NCI-H1694 treated with DMSO at 0.1 percent for 48 hours (cell line): ENCODE measurements around the gene HS6ST3.

Experiments used
- DNase-seq: peaks from one replicate; lab custom pipeline; 2025; lab: John Stamatoyannopoulos, UW

The HS6ST3 gene

DNA sequence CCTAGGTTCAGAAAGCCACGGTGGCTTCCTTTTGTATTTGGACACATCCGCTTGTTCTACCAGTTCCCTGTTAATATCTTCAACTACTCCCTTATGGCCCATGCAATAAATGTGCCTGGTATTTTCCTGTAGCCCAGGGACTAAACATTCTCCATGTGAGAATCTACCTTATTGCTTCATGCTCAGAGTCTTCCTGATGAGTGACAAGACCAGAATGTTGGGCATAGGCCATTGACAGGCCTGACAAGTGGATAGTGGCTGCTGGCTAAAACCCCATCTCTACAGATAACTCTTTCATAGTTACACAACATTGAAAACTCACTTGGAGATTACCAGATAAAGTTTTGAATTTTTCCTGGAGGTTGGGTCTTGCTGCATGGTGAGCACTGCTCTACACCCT lies 449.9 kb downstream of the HS6ST3 start:
- no peak for DNase-seq

DNA sequence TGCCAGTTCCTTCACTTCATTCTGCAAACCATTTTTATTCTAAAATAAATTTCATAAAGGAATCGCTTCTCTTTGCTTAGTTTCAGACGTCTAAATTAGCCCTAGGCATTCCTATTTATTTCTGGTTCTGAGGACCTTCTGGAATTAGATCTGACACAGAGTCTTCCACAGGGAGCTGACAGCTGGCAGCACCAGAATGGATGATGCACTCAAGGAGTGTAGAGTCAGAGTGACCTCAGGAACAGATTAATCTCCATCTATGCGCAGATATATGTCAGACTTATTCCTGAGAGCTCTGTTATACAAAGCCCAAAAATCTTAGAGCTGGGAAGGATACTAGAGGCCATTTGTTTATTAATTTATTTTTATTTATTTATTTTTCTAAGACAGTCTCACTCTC lies 450.8 kb downstream of the HS6ST3 start:
- DNase-seq = no peak

DNA sequence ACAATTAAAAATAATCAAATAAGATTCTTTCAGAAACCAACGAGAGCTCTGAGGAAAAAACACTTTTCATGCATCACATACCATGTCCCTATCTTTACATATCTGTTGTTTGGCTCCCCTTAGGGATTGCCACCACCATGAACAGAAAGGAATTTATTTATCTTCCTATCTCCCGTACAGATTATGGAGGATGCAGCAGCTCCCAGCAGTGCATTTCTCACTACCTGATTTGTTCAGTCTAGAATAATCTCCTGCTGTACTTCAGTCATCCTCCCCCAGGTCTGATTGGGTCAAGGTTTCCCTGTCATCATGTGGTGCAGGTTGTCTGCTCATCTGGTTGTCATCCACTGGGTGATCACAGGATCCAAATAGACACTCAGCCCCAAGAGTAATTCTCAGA lies 453.1 kb downstream of the HS6ST3 start:
- no peak for DNase-seq

GRCh38 chr13:96544957-96545356 lies 455.1 kb downstream of the HS6ST3 start:
- DNase-seq = no peak

DNA sequence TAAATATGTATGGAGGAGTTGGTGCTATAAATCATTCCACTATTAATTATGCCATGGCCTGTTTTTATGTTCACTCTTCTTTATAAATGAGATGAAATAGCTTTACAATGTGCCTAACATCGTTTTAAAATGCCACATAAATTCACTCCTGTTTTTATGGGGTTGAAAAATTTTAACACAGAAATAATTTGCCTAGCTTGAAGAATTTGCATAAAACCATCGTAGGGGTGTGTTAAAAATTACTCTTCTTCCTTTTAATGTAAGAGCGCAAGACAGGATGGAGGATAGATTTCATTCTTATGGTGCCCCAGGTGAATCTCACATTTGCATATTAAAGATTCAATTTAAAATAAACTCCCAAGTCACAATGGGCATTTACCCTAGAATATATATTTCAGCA lies 456.6 kb downstream of the HS6ST3 start:
- no peak for DNase-seq

DNA sequence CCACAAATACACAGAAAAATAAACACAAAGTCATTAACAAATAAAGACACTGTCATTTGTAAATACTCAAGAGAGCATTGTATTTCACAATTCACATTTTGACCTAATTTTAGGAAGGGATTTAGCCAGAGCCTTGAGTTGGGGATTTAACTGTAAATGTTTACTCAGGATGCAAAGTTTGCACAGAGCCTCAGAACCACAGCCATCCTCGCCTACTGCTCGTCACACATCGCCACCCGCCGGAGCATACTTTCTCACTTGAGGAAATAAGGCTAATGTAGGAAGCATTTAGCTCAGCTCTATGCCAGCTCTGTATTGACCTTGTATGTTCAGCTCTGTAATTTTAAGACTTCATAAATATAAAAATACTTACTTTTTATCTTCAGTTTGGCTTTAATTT lies 461.6 kb downstream of the HS6ST3 start:
- no peak for DNase-seq

- DNase-seq = no peak
These were observed 462.7 kb downstream of the HS6ST3 start for GRCh38 chr13:96552559-96552958.

DNA sequence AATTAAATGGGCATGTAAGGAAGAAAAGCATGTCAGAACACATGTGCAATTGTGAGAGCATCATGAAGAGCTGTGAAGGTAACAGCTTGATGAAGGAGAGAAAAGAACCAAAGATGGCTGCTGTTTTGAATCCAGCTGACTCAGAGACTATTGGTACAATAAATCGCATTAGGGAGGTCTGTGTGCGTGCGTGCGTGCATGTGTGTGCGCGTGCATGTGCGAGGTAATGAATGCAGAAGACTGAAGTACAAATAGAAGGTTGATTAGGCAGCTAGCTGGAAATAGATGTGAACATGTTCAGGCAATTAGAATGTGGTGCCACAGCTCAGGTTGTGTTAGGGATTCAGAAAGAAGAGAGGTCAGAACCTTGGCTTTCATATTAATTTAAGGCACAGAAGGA lies 463.9 kb downstream of the HS6ST3 start:
- no peak for DNase-seq

GRCh38 chr13:96573563-96573962 lies 483.7 kb downstream of the HS6ST3 start:
- no peak for DNase-seq

DNA sequence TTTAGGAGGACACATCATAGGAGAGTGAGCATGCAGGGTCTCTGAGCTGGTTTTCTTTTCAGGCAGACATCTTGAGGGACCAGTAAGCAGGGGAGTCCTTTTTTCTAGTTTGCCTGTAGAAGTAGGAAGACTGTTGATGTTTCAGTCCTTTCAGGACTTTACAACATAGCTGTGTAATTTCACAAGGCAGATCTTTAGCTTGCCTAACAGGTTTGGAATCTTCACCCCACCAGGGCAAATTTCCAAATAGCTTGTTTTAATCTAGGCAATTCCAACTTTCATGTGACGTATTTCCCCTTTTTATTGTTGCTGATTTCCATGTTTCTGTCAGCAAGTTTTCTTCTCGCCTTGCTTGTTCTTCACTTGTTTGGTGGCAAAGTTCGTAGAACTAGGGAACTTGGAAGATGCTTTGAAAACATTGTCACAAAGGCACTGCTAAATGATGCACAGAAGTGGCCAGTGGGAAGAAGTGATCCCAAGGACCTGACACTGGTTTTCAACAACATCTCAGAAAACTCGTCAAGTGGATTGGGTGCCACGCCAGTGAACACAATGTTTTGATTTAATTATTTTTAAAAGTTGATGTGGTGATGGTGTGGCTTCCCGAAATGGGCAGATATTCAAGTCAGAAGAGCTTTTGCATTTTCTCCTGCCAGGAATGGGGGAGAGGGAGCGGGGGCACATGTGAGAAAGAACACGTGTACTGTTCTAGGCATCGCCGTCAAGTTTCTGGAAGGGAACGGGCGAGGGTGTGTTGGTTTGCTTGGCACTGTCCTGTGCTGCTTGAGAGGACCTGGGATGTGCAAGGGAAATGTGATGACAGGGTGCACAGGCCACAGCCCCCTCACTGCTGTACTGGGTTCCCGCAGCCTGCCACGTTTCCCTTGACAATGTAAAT lies 485.8 kb downstream of the HS6ST3 start:
- no peak for DNase-seq

DNA sequence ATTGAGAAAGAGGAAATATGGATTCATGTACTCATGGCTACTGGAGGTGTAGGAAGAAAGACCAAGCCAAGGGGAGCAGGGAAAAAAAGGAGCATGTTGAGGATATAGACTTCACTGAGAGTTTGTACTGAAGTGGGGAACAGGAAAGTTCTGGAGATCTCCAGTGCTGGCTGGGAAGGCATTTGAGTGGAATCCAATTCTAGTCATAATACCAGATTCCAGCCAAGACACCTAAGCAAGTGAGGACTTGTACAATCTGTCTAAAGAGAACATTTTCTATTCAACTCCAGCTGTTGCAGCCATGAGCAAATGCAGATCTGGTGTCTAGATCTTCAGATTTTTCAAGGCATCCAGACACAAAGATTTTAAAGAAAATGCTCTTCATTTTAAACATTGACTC lies 491.8 kb downstream of the HS6ST3 start:
- peak; percentile 24 for DNase-seq

DNA sequence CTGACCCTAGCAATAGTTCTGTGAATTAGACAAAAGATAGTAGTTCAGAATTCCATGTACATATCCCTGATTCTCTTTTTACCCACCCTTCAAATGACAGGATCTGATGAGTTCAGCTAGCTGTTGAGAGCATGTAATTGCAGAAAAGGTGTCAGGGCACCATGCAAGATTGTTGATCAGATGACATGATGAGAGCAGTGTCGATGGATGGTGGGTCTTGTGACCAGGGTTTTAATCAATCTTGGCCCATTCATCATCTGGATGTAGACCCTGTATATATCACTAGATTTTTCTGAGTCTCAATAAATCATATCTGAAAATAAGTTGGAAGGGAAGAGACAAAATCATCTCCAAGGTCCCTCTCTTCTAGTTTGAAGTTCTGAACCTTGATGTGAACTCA lies 525.3 kb downstream of the HS6ST3 start:
- no peak for DNase-seq

- no peak for DNase-seq
These were observed 527.6 kb downstream of the HS6ST3 start for GRCh38 chr13:96617528-96617927.

DNA sequence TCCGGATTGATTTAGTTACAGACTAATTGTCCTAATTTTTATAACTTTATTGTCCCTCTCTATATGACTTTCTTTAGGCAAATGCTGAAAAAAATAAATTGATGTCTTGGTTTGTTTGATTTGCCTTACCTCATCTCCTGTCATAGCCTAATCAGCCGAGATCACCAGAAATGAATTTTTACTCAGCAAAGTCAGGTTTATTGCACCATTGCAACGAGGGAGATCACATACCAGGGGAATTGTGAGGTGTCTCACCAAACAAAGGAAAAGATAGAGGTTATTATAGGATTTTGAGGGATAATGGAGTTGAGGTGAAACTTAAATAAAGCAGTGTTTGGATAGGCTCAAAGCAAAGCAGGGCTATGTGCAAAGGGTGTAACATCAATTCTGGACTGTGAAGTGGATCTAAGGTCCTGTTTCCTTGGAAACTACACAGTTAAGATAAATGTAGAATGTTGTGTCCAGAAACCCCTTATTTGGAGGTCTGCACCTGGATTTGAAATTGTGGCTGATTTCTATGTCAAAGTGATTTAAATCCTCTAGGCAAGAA lies 531.8 kb downstream of the HS6ST3 start:
- DNase-seq = no peak

DNA sequence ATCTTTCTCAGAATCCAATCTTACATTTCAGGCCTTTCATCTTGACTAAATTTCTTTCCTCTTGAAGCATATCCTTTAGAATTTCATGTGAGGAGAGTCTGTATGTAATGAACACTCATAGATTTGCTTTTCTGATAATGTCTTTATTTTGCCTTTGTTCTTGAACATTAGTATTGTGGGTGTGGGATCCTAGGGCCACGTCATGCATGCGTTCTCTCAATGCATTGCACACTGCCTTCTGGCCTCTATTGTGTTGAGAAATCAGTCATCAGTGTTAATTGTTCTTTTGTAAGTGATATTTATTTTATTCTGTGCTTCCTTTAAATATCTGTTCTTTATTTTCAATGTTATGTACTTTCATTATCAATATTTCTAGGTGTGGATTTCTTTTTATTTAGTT lies 539.4 kb downstream of the HS6ST3 start:
- no peak for DNase-seq

GRCh38 chr13:96632536-96633320 lies 542.8 kb downstream of the HS6ST3 start:
- no peak for DNase-seq

DNA sequence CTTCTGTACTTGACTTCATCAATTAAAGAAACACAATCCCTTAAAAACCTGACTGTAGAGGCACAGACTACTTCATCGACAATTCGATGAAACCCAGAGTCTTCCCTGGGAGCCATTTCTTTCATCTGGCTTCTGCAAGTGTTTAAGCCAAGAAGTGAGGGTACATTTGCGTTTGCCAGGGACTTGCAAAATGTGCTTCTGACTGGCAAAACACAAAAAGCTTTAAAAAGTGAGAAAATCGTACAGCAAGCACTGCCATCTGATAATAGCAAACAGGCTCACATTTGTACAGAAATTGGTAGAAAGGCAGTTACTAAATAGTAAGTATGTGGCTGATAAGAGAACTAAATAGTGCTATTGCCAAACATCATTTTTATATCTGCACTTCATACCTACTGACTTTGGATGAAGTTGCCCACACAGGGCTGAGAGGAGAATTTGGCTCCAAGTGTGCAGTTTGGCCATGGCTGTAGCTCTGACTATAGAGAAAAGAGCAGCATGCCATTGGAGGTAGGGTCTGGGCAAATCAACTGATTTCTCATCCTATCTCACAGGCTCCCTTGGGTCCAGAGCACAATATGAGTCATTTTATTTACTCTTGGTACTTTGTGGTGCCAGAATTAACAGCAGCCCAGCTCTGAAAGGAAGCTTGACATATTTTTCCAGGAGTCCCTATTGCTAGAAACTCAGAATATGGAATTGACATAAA lies 546.2 kb downstream of the HS6ST3 start:
- no peak for DNase-seq

DNA sequence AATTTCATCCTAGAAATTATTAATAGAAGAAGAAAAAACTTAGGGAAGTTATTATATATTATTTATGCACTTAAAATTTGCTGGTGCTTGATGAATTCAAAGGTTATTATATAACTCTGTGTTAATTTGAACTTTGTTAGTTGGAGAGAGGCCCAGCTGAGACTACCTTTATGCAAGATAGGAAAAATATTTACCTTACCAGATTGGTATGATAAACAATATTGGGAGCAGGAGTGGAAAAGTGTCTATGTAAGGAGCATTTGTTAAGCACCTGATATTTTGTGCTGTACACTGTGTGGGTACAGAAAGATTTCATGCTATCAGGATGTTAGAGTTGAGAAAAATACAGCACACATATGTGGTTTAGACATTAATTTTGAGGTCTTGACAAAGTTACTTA lies 547.1 kb downstream of the HS6ST3 start:
- no peak for DNase-seq

GRCh38 chr13:96646101-96646500 lies 556.2 kb downstream of the HS6ST3 start:
- no peak for DNase-seq

- no peak for DNase-seq
These were observed 556.8 kb downstream of the HS6ST3 start for GRCh38 chr13:96646515-96647211.

GRCh38 chr13:96650301-96650886 lies 560.5 kb downstream of the HS6ST3 start:
- no peak for DNase-seq
